Measurements from ENCODE around the gene AQP7. TPM values are rescaled to one million over a fixed set of nuclear protein-coding genes. Genes with fewer than 3 reads are reported as not detected.
"Not testable (repeated sequence)": the region's sequence is repeated elsewhere in the genome, so short reads cannot be mapped to it uniquely, and the experiment has no call there.

The AQP7 gene
- total and polyA plus RNA-seq, 2 donors (not counting 1 experiment from before 2014, with no cell fraction given), result 0.09 to 0.83 TPM

DNA sequence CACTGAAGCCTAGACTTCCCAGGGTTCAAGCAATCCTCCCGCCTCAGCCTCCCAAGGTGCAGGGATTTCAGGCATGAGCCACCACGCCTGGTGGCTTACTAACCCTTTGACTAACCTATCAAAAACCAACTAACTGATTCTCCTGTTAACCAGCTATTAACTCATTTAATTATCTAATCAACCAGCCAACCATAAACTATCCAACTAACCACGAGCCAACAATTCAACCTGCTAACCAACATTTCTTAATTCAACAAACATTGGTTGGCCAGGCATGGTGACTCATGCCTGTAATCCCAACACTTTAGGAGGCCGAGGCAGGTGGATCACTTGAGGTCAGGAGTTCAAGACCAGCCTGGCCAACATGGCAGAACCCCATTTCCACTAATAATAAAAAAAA, 3.3 kb downstream of the AQP7 start:
- not testable (repeated sequence) for H3K4me2 ChIP-seq (ENCODE audit: extremely low read depth, insufficient read depth, low read length); H3K4me1 ChIP-seq (ENCODE audit: control insufficient read depth, extremely low read depth, insufficient read depth, low read length); H3K27ac ChIP-seq (ENCODE audit: insufficient read depth, low read length); H3K27me3 ChIP-seq (ENCODE audit: control insufficient read depth, insufficient read depth, low read length); H3K9me3 ChIP-seq (ENCODE audit: control insufficient read depth, insufficient read depth, low read depth, low read length); H2AFZ ChIP-seq (ENCODE audit: low read length); H3K36me3 ChIP-seq (ENCODE audit: control insufficient read depth, insufficient read depth, low read length); H3K9ac ChIP-seq (ENCODE audit: insufficient read depth, low read length); H4K20me1 ChIP-seq (ENCODE audit: control insufficient read depth, extremely low read depth, insufficient read depth, low read length); H3K79me2 ChIP-seq (ENCODE audit: control insufficient read depth, insufficient read depth, low read length); DNase-seq (ENCODE audit: low read depth in 2 of 2); H3K4me3 ChIP-seq (replicated peaks in 1 of 4; ENCODE audit: control extremely low read depth in 1 of 4, insufficient read depth in 1 of 4, low read depth in 3 of 4, low read length in 4 of 4)

- not testable (repeated sequence) for H3K36me3 ChIP-seq (ENCODE audit: control insufficient read depth, insufficient read depth, low read length); H2AFZ ChIP-seq (ENCODE audit: low read length); H3K79me2 ChIP-seq (ENCODE audit: control insufficient read depth, insufficient read depth, low read length); H3K4me2 ChIP-seq (ENCODE audit: extremely low read depth, insufficient read depth, low read length); H3K4me3 ChIP-seq (replicated peaks in 1 of 4; ENCODE audit: control extremely low read depth in 1 of 4, insufficient read depth in 1 of 4, low read depth in 3 of 4, low read length in 4 of 4); H3K27ac ChIP-seq (ENCODE audit: insufficient read depth, low read length); H3K27me3 ChIP-seq (ENCODE audit: control insufficient read depth, insufficient read depth, low read length); H3K4me1 ChIP-seq (ENCODE audit: control insufficient read depth, extremely low read depth, insufficient read depth, low read length); DNase-seq (ENCODE audit: low read depth in 2 of 2); H3K9me3 ChIP-seq (ENCODE audit: control insufficient read depth, insufficient read depth, low read depth, low read length); H3K9ac ChIP-seq (ENCODE audit: insufficient read depth, low read length); H4K20me1 ChIP-seq (ENCODE audit: control insufficient read depth, extremely low read depth, insufficient read depth, low read length)
Observed at GRCh38 chr9:33397801-33398200, 4.6 kb downstream of the AQP7 start.

DNA sequence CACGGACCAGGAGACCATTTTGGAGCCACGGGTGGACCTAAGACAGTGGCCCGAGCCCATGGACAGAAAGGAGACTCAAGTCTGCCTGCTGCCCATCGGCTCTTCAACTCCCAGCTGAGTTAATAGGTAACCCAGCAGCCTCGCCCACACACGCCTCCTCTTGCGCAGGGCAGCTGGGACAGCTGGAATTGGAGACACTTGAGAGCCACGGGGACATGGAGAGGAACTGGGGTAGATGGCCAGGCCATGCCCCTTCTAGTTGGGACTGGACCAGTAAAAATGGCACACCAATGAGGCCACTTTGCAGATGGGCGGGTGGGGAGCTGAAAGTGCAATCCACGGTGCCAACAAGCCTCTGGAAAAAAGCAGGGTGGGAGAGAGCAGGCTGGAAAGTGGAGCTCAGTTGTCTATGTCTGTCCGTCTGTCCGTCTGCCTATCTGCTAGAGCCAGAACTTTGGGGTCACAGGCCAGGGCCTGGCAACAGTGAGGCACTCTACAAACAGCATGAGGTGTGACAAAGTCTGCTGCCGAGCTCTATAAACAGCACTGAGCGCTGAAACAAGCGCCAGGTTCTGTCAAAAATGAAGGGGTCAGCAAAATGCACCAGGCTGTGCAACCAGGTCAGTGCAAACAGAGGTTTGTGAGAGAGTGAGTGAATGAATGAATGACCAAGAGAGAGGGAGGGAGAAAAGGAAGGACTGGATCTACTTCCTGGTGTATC, 7.0 kb downstream of the AQP7 start:
- H4K20me1 ChIP-seq (ENCODE audit: control insufficient read depth, extremely low read depth, insufficient read depth, low read length); H3K27ac ChIP-seq (ENCODE audit: insufficient read depth, low read length); H3K4me1 ChIP-seq (ENCODE audit: control insufficient read depth, extremely low read depth, insufficient read depth, low read length); H3K4me2 ChIP-seq (ENCODE audit: extremely low read depth, insufficient read depth, low read length); H3K4me3 ChIP-seq (replicated peaks in 1 of 4; ENCODE audit: control extremely low read depth in 1 of 4, insufficient read depth in 1 of 4, low read depth in 3 of 4, low read length in 4 of 4); H3K9me3 ChIP-seq (ENCODE audit: control insufficient read depth, insufficient read depth, low read depth, low read length); H3K79me2 ChIP-seq (ENCODE audit: control insufficient read depth, insufficient read depth, low read length); H2AFZ ChIP-seq (ENCODE audit: low read length); H3K27me3 ChIP-seq (ENCODE audit: control insufficient read depth, insufficient read depth, low read length); DNase-seq (ENCODE audit: low read depth in 2 of 2); H3K9ac ChIP-seq (ENCODE audit: insufficient read depth, low read length); H3K36me3 ChIP-seq (ENCODE audit: control insufficient read depth, insufficient read depth, low read length): not testable (repeated sequence)

DNA sequence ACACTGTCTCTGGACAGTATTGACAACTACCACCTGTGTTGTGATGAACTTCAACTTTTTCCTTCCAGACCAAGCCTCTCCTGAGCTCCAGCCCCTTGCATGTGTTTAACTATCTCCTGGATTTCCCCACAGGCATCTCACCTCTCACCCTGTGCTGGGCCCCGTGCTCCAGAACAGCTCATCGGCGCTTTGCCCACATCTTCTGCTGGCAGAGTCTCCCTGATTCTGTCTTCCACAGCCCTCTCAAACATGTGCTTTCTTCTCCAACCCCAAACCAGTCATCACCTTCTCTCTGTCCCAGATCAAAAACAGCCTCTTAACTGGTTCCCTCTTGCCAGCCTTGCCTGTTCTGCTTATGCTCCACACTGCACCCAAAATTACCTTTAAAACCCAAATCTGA, 8.4 kb downstream of the AQP7 start:
- not testable (repeated sequence) for H3K9me3 ChIP-seq (ENCODE audit: control insufficient read depth, insufficient read depth, low read depth, low read length); H3K4me2 ChIP-seq (ENCODE audit: extremely low read depth, insufficient read depth, low read length); H3K27me3 ChIP-seq (ENCODE audit: control insufficient read depth, insufficient read depth, low read length); H4K20me1 ChIP-seq (ENCODE audit: control insufficient read depth, extremely low read depth, insufficient read depth, low read length); H3K4me3 ChIP-seq (replicated peaks in 1 of 4; ENCODE audit: control extremely low read depth in 1 of 4, insufficient read depth in 1 of 4, low read depth in 3 of 4, low read length in 4 of 4); H3K36me3 ChIP-seq (ENCODE audit: control insufficient read depth, insufficient read depth, low read length); H2AFZ ChIP-seq (ENCODE audit: low read length); H3K4me1 ChIP-seq (ENCODE audit: control insufficient read depth, extremely low read depth, insufficient read depth, low read length); DNase-seq (ENCODE audit: low read depth in 2 of 2); H3K27ac ChIP-seq (ENCODE audit: insufficient read depth, low read length); H3K9ac ChIP-seq (ENCODE audit: insufficient read depth, low read length); H3K79me2 ChIP-seq (ENCODE audit: control insufficient read depth, insufficient read depth, low read length)

- H3K4me2 ChIP-seq (ENCODE audit: extremely low read depth, insufficient read depth, low read length), result no peak overlapping the region
- peaks cover 7% of the 10 kb centered on the region for H3K4me1 ChIP-seq (ENCODE audit: control insufficient read depth, extremely low read depth, insufficient read depth, low read length)
- no peak overlapping the region for H3K27ac ChIP-seq (ENCODE audit: insufficient read depth, low read length)
- no peak for DNase-seq (ENCODE audit: low read depth in 2 of 2)
- no peaks in the 10 kb centered on the region for H3K79me2 ChIP-seq (ENCODE audit: control insufficient read depth, insufficient read depth, low read length)
- H3K36me3 ChIP-seq (ENCODE audit: control insufficient read depth, insufficient read depth, low read length), result no peaks in the 10 kb centered on the region
- H3K27me3 ChIP-seq (ENCODE audit: control insufficient read depth, insufficient read depth, low read length), result no peaks in the 10 kb centered on the region
- no peak overlapping the region for H2AFZ ChIP-seq (ENCODE audit: low read length)
- no peak overlapping the region for H3K9ac ChIP-seq (ENCODE audit: insufficient read depth, low read length)
- TF ChIP-seq EZH2 (IDR thresholded peaks at IDR 0.05; ENCODE audit: low read length, missing control alignments), result no peak
- TF ChIP-seq, protein P1, sequence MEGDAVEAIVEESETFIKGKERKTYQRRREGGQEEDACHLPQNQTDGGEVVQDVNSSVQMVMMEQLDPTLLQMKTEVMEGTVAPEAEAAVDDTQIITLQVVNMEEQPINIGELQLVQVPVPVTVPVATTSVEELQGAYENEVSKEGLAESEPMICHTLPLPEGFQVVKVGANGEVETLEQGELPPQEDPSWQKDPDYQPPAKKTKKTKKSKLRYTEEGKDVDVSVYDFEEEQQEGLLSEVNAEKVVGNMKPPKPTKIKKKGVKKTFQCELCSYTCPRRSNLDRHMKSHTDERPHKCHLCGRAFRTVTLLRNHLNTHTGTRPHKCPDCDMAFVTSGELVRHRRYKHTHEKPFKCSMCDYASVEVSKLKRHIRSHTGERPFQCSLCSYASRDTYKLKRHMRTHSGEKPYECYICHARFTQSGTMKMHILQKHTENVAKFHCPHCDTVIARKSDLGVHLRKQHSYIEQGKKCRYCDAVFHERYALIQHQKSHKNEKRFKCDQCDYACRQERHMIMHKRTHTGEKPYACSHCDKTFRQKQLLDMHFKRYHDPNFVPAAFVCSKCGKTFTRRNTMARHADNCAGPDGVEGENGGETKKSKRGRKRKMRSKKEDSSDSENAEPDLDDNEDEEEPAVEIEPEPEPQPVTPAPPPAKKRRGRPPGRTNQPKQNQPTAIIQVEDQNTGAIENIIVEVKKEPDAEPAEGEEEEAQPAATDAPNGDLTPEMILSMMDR (conservative IDR thresholded peaks at IDR 0.05 in 1 of 2, IDR thresholded peaks at IDR 0.05 in 1 of 2; ENCODE audit: low read depth in 1 of 2, low read length in 2 of 2), result no peak
- H3K9me3 ChIP-seq (ENCODE audit: control insufficient read depth, insufficient read depth, low read depth, low read length), result no peaks in the 10 kb centered on the region
- no peak overlapping the region for H3K4me3 ChIP-seq (replicated peaks in 1 of 4; ENCODE audit: control extremely low read depth in 1 of 4, insufficient read depth in 1 of 4, low read depth in 3 of 4, low read length in 4 of 4)
- no peaks in the 10 kb centered on the region for H4K20me1 ChIP-seq (ENCODE audit: control insufficient read depth, extremely low read depth, insufficient read depth, low read length)
Observed at GRCh38 chr9:33393581-33393980, 8.8 kb downstream of the AQP7 start.

DNA sequence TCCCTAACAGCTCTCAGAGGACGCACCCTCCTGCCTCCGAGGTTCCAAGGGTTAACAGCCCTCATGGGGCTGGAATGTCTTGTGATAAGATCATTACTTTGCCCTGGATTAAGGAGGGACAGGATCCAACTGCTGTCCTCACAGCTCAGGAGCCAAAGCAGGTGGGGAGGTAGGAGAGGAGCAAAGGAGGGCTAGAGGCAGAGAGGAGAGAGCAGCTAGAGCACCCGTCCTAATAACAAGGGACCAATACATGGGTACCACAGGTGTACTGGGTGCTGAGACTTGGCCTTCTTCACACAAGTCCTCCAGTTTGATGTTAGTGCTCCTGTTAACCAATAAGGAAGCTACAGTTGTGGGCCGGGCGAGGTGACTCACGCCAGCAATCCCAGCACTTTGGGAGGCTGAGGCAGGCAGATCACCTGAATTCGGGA, 9.8 kb downstream of the AQP7 start:
- H4K20me1 ChIP-seq (ENCODE audit: control insufficient read depth, extremely low read depth, insufficient read depth, low read length); H3K9me3 ChIP-seq (ENCODE audit: control insufficient read depth, insufficient read depth, low read depth, low read length); H3K4me1 ChIP-seq (ENCODE audit: control insufficient read depth, extremely low read depth, insufficient read depth, low read length); H2AFZ ChIP-seq (ENCODE audit: low read length); H3K4me2 ChIP-seq (ENCODE audit: extremely low read depth, insufficient read depth, low read length); H3K27me3 ChIP-seq (ENCODE audit: control insufficient read depth, insufficient read depth, low read length); H3K9ac ChIP-seq (ENCODE audit: insufficient read depth, low read length); H3K79me2 ChIP-seq (ENCODE audit: control insufficient read depth, insufficient read depth, low read length); H3K36me3 ChIP-seq (ENCODE audit: control insufficient read depth, insufficient read depth, low read length); DNase-seq (ENCODE audit: low read depth in 2 of 2); H3K4me3 ChIP-seq (replicated peaks in 1 of 4; ENCODE audit: control extremely low read depth in 1 of 4, insufficient read depth in 1 of 4, low read depth in 3 of 4, low read length in 4 of 4); H3K27ac ChIP-seq (ENCODE audit: insufficient read depth, low read length): not testable (repeated sequence)
